ENCODE measurements around the gene MTHFD2L. TPM values are rescaled to one million over a fixed set of nuclear protein-coding genes. Genes with fewer than 3 reads are reported as not detected.
A peak's percentile ranks its signal among the peaks of the same experiment; 100 is the strongest.

MTHFD2L gene
- total and polyA plus RNA-seq, 2 of the 8 experiments (the other 6 are each of a cell fraction or from before 2014, with no cell fraction given), result 5.4 to 15.0 TPM

DNA sequence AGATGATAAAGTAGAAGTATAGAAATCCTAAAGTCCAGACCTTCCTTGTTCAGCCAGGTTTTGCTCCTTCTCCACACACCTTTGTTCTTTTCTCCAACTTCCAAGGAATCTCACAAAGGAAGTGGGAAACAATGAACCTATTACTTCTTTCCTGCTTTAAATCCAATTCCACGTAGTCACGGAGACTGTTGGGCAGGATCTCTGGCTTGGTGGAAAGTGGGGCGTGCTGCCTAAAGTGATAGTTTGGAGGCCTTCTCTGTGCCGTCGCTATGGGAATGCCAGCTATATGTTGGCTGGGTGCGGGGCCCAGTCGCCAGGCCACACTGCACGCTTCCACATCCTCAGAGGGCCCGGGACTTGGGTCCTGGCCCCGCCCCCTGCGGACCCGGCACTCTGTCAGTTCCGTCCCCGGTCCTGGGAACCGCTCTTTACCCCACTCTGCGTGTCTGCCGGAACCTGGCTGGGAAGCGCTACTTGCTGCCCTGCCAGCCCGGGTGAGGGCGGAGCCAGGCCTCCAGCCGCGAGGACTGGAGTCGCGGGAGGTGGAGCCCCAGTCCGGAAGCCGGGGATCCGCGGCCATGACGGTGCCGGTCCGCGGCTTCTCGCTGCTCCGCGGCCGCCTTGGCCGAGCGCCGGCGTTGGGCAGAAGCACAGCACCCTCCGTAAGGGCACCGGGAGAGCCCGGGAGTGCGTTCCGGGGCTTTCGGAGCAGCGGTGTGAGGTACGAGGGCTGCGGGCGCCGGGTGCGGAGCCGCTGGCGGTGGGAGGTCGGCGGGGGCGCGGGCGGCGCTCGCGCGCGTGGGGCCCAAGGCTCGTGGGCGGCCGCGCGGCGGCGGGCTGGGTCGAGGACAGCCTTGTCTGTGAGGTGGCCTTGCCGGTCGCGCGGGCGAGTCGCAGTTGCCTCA lies at the start of gene MTHFD2L (continued):
- TF ChIP-seq KDM1A (IDR thresholded peaks at IDR 0.05; ENCODE audit: borderline replicate concordance, low read length) (0 out of 2 replicates have a peak, but pooled peaks have one; percentile 39), POLR2A (IDR thresholded peaks at IDR 0.05; ENCODE audit: control extremely low read depth in 1 of 2, low read depth in 2 of 2, low read length in 2 of 2) (peak; percentile 87 to 90), PHF8 (conservative IDR thresholded peaks at IDR 0.05; ENCODE audit: low read depth, low read length) (peak; percentile 92; the same call in 1 of the 2 replicates), TEAD4 (IDR thresholded peaks at IDR 0.05; ENCODE audit: low read depth, low read length) (peak; percentile 30; the same call in 1 of the 2 replicates), SIN3A (conservative IDR thresholded peaks at IDR 0.05 in 1 of 2, IDR thresholded peaks at IDR 0.05 in 1 of 2; ENCODE audit: low read depth in 1 of 2, low read length in 2 of 2) (0 out of 4 replicates have a peak, but pooled peaks of 1 of the 2 experiments have one; percentile 41), GABPA (IDR thresholded peaks at IDR 0.05; ENCODE audit: borderline replicate concordance, insufficient read depth, low read length) (peak; percentile 62; the same call in 1 of the 2 replicates), CHD1 (IDR thresholded peaks at IDR 0.05; ENCODE audit: low read depth, low read length) (no peak), RBBP5 (IDR thresholded peaks at IDR 0.05; ENCODE audit: borderline replicate concordance, low read depth, low read length) (peak; percentile 97), CBX5 (IDR thresholded peaks at IDR 0.05; ENCODE audit: low read depth, low read length) (no peak), RAD21 (IDR thresholded peaks at IDR 0.05 in 1 of 2, conservative IDR thresholded peaks at IDR 0.05 in 1 of 2; ENCODE audit: low read depth in 2 of 2, low read length in 2 of 2) (0 out of 4 replicates have a peak, but pooled peaks of 1 of the 2 experiments have one; percentile 1), E2F6 (IDR thresholded peaks at IDR 0.05) (peak; percentile 13; the same call in 1 of the 2 replicates), ASH2L (IDR thresholded peaks at IDR 0.05; ENCODE audit: low read length) (peak; percentile 88), CEBPB (IDR thresholded peaks at IDR 0.05; ENCODE audit: low read depth, low read length) (no peak), POLR2AphosphoS5 (IDR thresholded peaks at IDR 0.05; ENCODE audit: low read depth, low read length) (peak; percentile 83), YY1 (IDR thresholded peaks at IDR 0.05; ENCODE audit: low read depth, low read length) (peak; percentile 93), KDM5A (IDR thresholded peaks at IDR 0.05; ENCODE audit: low read length) (no peak), FOSL1 (IDR thresholded peaks at IDR 0.05; ENCODE audit: insufficient read depth, low read depth, low read length) (no peak), EGR1 (IDR thresholded peaks at IDR 0.05; ENCODE audit: borderline replicate concordance, low read depth, low read length) (0 out of 2 replicates have a peak, but pooled peaks have one; percentile 7), TAF7 (optimal IDR thresholded peaks at IDR 0.05; ENCODE audit: borderline replicate concordance, low read depth, low read length) (peak; percentile 76)
- TF ChIP-seq, protein P1, sequence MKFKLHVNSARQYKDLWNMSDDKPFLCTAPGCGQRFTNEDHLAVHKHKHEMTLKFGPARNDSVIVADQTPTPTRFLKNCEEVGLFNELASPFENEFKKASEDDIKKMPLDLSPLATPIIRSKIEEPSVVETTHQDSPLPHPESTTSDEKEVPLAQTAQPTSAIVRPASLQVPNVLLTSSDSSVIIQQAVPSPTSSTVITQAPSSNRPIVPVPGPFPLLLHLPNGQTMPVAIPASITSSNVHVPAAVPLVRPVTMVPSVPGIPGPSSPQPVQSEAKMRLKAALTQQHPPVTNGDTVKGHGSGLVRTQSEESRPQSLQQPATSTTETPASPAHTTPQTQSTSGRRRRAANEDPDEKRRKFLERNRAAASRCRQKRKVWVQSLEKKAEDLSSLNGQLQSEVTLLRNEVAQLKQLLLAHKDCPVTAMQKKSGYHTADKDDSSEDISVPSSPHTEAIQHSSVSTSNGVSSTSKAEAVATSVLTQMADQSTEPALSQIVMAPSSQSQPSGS (IDR thresholded peaks at IDR 0.05; ENCODE audit: low read length), result peak; percentile 34; the same call in 1 of the 2 replicates

Data from H1 (cell line).